ENCODE measurements around the gene PSD4. TPM values are rescaled to one million over a fixed set of nuclear protein-coding genes. Genes with fewer than 3 reads are reported as not detected.

Gene PSD4
- total and polyA plus RNA-seq, 2 donors from 2014 or later, result 16.2 to 42.0 TPM

- no peak overlapping the region for H3K4me3 ChIP-seq (ENCODE audit: low read length in 3 of 3)
- intact Hi-C loops (cut with DNase I), result no loop called here
- no peaks in the 10 kb centered on the region for H3K27me3 ChIP-seq (ENCODE audit: control insufficient read depth, insufficient read depth, low read length)
- DNase-seq (no peak), FAIRE-seq (no peak)
- H3K27ac ChIP-seq (ENCODE audit: low read depth in 2 of 2, low read length in 2 of 2), result no peak overlapping the region
- no peaks in the 10 kb centered on the region for H3K36me3 ChIP-seq (ENCODE audit: control insufficient read depth in 2 of 3, insufficient read depth in 3 of 3, low read length in 3 of 3)
- H3K4me1 ChIP-seq (ENCODE audit: control insufficient read depth in 2 of 3, insufficient read depth in 2 of 3, low read depth in 1 of 3, low read length in 3 of 3), result no peaks in the 10 kb centered on the region
- H3K9ac ChIP-seq (ENCODE audit: low read length in 3 of 3), result no peak overlapping the region
- H3K9me3 ChIP-seq (ENCODE audit: control insufficient read depth in 2 of 3, insufficient read depth in 1 of 3, low read length in 3 of 3), result no peaks in the 10 kb centered on the region
- TF ChIP-seq CTCF (IDR thresholded peaks at IDR 0.05; ENCODE audit: borderline replicate concordance, extremely low read depth, insufficient read depth), result no peak
Observed at GRCh38 chr2:113124984-113125855, 48.6 kb upstream of the PSD4 start.

GRCh38 chr2:113126845-113127645 is 46.7 kb upstream of the PSD4 start, which contains the start of gene IL1RN:
Gene IL1RN (plus strand): TSS chr2:113127598. CDS start chr2:113127625, 27 bp downstream.
- H3K9me3 ChIP-seq (ENCODE audit: control insufficient read depth in 2 of 3, insufficient read depth in 1 of 3, low read length in 3 of 3), result no peaks in the 10 kb centered on the region
- intact Hi-C loops (cut with DNase I), result no loop called here
- no peak for TF ChIP-seq CTCF (IDR thresholded peaks at IDR 0.05; ENCODE audit: borderline replicate concordance, extremely low read depth, insufficient read depth)
- H3K4me1 ChIP-seq (ENCODE audit: control insufficient read depth in 2 of 3, insufficient read depth in 2 of 3, low read depth in 1 of 3, low read length in 3 of 3), result no peaks in the 10 kb centered on the region
- H3K27ac ChIP-seq (ENCODE audit: low read depth in 2 of 2, low read length in 2 of 2), result no peak within 1 kb of the TSS
- no peak within 1 kb of the TSS for H3K9ac ChIP-seq (ENCODE audit: low read length in 3 of 3)
- no peak within 1 kb of the TSS for H3K4me3 ChIP-seq (ENCODE audit: low read length in 3 of 3)
- H3K27me3 ChIP-seq (ENCODE audit: control insufficient read depth, insufficient read depth, low read length), result no peaks in the 10 kb centered on the region
- FAIRE-seq (no peak), DNase-seq (no peak)
- no peaks in the 10 kb centered on the region for H3K36me3 ChIP-seq (ENCODE audit: control insufficient read depth in 2 of 3, insufficient read depth in 3 of 3, low read length in 3 of 3)

- no peak for TF ChIP-seq CTCF (IDR thresholded peaks at IDR 0.05; ENCODE audit: borderline replicate concordance, extremely low read depth, insufficient read depth)
- no peak overlapping the region for H3K4me3 ChIP-seq (ENCODE audit: low read length in 3 of 3)
- FAIRE-seq (no peak), DNase-seq (no peak)
- no peak overlapping the region for H3K27ac ChIP-seq (ENCODE audit: low read depth in 2 of 2, low read length in 2 of 2)
- intact Hi-C loops (cut with DNase I), result no loop called here
- H3K36me3 ChIP-seq (ENCODE audit: control insufficient read depth in 2 of 3, insufficient read depth in 3 of 3, low read length in 3 of 3), result no peaks in the 10 kb centered on the region
- no peaks in the 10 kb centered on the region for H3K9me3 ChIP-seq (ENCODE audit: control insufficient read depth in 2 of 3, insufficient read depth in 1 of 3, low read length in 3 of 3)
- H3K4me1 ChIP-seq (ENCODE audit: control insufficient read depth in 2 of 3, insufficient read depth in 2 of 3, low read depth in 1 of 3, low read length in 3 of 3), result no peaks in the 10 kb centered on the region
- no peak overlapping the region for H3K9ac ChIP-seq (ENCODE audit: low read length in 3 of 3)
- H3K27me3 ChIP-seq (ENCODE audit: control insufficient read depth, insufficient read depth, low read length), result no peaks in the 10 kb centered on the region
Observed at GRCh38 chr2:113127646-113128570, 45.9 kb upstream of the PSD4 start.

Data from kidney (tissue), 14 donors.